SU-DHL-6 (cell line): Measurements from ENCODE around the gene RSL1D1.

ENCODE experiments used
- H2AFZ ChIP-seq: fragments of 200-600 bp; sonication (generic); 2 replicates; pipeline ENCODE4 v1.6.1; 2014; ENCODE audit warnings: low read depth, mild to moderate bottlenecking, moderate library complexity, mixed read lengths, antibody characterized with exemption, low read length; ENCODE audit not compliant: severe bottlenecking
- H3F3A ChIP-seq: fragments of 200-600 bp; shearing (Covaris generic); 2 replicates; pipeline ENCODE4 v1.6.0; 2016; ENCODE audit warnings: antibody characterized with exemption, mild to moderate bottlenecking; ENCODE audit not compliant: insufficient read depth
- H3K27ac ChIP-seq: fragments of 200-600 bp; sonication (generic); 2 replicates; pipeline ENCODE4 v1.5.1; 2016; ENCODE audit warnings: low read depth, mild to moderate bottlenecking, low read length, moderate library complexity, mixed read lengths
- H3K27me3 ChIP-seq: fragments of 200-600 bp; sonication (generic), shearing (Covaris generic); 2 replicates; pipeline ENCODE4 v1.6.0; 2014; ENCODE audit warnings: mild to moderate bottlenecking, low read length
- H3K36me3 ChIP-seq: fragments of 200-600 bp; sonication (generic); 2 replicates; pipeline ENCODE4 v1.6.1; 2014; ENCODE audit warnings: mild to moderate bottlenecking, low read length, mixed read lengths
- H3K4me2 ChIP-seq: fragments of 300-600, 200-600 bp; shearing (Covaris generic), sonication (generic); 2 replicates; pipeline ENCODE4 v1.6.0; 2014; ENCODE audit warnings: low read length, low read depth, mild to moderate bottlenecking; ENCODE audit not compliant: poor library complexity, severe bottlenecking
- H3K4me3 ChIP-seq: fragments of 200-600 bp; sonication (generic); 2 replicates; pipeline ENCODE4 v1.5.1; 2014; ENCODE audit warnings: antibody characterized with exemption, low read length, mild to moderate bottlenecking, mixed read lengths; ENCODE audit not compliant: insufficient read depth, poor library complexity, severe bottlenecking
- H3K79me2 ChIP-seq: fragments of 200-600 bp; sonication (generic); 2 replicates; pipeline ENCODE4 v1.6.1; 2014; ENCODE audit warnings: mild to moderate bottlenecking, low read length, moderate library complexity; ENCODE audit not compliant: insufficient read depth
- H3K9ac ChIP-seq: fragments of 200-600 bp; sonication (generic); 2 replicates; pipeline ENCODE4 v1.7.0; 2014; ENCODE audit warnings: mild to moderate bottlenecking, low read length
- H3K9me2 ChIP-seq: fragments of 200-600 bp; sonication (generic); replicated peaks from 2 replicates; pipeline ENCODE4 v1.6.1; 2014; ENCODE audit warnings: low read length; ENCODE audit not compliant: insufficient read depth
- H3K9me3 ChIP-seq: fragments of 200-600 bp; sonication (generic); 2 replicates; pipeline ENCODE4 v1.6.1; 2014; ENCODE audit warnings: low read length, mixed read lengths; ENCODE audit not compliant: insufficient read depth
- H4K20me1 ChIP-seq: fragments of 200-600 bp; sonication (generic); 2 replicates; pipeline ENCODE4 v1.6.1; 2014; ENCODE audit warnings: low read depth, mild to moderate bottlenecking, antibody characterized with exemption, low read length, moderate library complexity, mixed read lengths
- EZH2phosphoT487 ChIP-seq: fragments of 200-600 bp; sonication (generic), shearing (Covaris generic); conservative IDR thresholded peaks from 2 replicates; pipeline ENCODE4 v1.6.1; 2018; ENCODE audit warnings: mild to moderate bottlenecking, antibody characterized with exemption, low read length, moderate library complexity, mixed read lengths
- TF ChIP-seq, protein P1 (sequence below): fragments of 200-600 bp; sonication (generic); IDR thresholded peaks from one replicate; pipeline ENCODE4 v1.5.1; 2017; ENCODE audit warnings: antibody characterized with exemption, mild to moderate bottlenecking, low read length, moderate library complexity; ENCODE audit not compliant: insufficient read depth, poor library complexity, severe bottlenecking

The RSL1D1 gene

DNA sequence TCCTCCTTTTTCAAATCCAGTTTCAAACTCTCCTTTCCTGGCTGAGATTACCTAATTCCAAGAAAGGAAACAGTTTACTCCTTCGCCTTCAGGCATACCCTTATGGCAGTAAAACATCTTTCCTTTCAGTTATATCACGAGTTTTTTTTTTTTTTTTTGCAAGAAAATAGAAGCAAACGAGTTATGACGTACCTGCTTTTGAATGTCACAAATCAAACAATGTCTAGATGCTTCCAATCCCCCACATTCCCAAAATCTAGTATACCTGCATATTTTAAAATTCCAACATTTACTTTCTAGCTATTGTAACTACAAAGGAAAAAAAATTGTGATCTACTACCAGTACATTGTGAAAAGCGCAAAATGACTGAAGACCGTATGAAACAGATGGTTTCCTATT is 35.5 kb upstream of the RSL1D1 start:
- 0 out of 2 replicates have a peak, but pooled peaks cover 8% of the 10 kb centered on the region for H4K20me1 ChIP-seq
- no peak overlapping the region for H3K27ac ChIP-seq
- TF ChIP-seq, protein P1, sequence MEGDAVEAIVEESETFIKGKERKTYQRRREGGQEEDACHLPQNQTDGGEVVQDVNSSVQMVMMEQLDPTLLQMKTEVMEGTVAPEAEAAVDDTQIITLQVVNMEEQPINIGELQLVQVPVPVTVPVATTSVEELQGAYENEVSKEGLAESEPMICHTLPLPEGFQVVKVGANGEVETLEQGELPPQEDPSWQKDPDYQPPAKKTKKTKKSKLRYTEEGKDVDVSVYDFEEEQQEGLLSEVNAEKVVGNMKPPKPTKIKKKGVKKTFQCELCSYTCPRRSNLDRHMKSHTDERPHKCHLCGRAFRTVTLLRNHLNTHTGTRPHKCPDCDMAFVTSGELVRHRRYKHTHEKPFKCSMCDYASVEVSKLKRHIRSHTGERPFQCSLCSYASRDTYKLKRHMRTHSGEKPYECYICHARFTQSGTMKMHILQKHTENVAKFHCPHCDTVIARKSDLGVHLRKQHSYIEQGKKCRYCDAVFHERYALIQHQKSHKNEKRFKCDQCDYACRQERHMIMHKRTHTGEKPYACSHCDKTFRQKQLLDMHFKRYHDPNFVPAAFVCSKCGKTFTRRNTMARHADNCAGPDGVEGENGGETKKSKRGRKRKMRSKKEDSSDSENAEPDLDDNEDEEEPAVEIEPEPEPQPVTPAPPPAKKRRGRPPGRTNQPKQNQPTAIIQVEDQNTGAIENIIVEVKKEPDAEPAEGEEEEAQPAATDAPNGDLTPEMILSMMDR: no peak
- no peak for TF ChIP-seq EZH2phosphoT487
- no peaks in the 10 kb centered on the region for H3K27me3 ChIP-seq
- H3K4me3 ChIP-seq: no peak overlapping the region
- H2AFZ ChIP-seq: no peak overlapping the region
- no peaks in the 10 kb centered on the region for H3K9me3 ChIP-seq
- H3K9ac ChIP-seq: no peak overlapping the region
- no peak overlapping the region for H3K4me2 ChIP-seq
- no peaks in the 10 kb centered on the region for H3K79me2 ChIP-seq
- H3F3A ChIP-seq: peaks cover 21% of the 10 kb centered on the region
- H3K9me2 ChIP-seq: no peaks in the 10 kb centered on the region
- peaks cover 46% of the 10 kb centered on the region for H3K36me3 ChIP-seq

DNA sequence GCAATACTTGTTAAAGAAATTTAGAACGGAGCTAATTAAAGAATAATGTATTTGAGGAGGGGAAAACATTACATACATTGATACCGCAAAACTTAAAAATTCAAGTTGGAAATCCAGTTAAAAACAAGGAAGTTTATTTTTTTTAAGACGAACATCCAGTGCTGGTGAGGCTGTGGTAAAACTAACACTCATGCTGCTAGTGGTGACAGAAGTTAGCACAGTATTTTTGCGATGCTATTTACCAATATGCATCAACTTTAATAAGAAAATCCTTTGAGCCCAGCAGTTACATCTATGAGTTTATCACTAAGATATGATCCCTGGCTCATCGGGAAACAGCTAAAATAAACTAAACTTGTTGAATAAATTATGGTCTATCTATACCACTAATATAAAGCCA is 32.7 kb upstream of the RSL1D1 start:
- Histone ChIP-seq H3K9me2 (no peaks in the 10 kb centered on the region), H3K36me3 (peaks cover 45% of the 10 kb centered on the region), H3K4me2 (no peak overlapping the region), H3K9ac (no peak overlapping the region), H3K4me3 (no peak overlapping the region), H3K27me3 (no peaks in the 10 kb centered on the region), H3K27ac (no peak overlapping the region), H4K20me1 (no peaks in the 10 kb centered on the region), H3K79me2 (0 out of 2 replicates have a peak, but pooled peaks cover 6% of the 10 kb centered on the region), H3K9me3 (no peaks in the 10 kb centered on the region), H3F3A (peaks cover 16% of the 10 kb centered on the region), H2AFZ (no peak overlapping the region)
- TF ChIP-seq EZH2phosphoT487: no peak
- TF ChIP-seq, protein P1: no peak

DNA sequence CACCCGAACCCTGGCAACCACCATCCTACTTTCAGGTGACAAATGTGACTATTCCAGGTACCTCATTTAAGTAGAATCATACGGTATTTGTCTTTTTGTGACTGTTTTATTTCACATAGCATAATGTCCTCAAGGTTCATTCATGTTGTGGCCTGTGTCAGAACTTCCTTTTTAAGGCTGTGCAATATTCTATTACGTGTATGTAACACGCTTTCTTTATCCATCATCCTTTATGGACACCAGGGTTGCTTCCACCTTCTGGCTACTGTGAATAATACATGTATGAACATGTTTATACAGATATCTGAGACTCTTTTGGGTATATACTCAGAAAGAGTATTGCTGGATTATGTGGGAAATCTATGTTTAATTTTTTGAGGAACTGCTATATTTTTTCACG is 28.7 kb upstream of the RSL1D1 start:
- peaks cover 37% of the 10 kb centered on the region for H3K36me3 ChIP-seq
- no peak overlapping the region for H3K4me2 ChIP-seq
- no peaks in the 10 kb centered on the region for H3K9me2 ChIP-seq
- no peaks in the 10 kb centered on the region for H3K27me3 ChIP-seq
- H3K27ac ChIP-seq: no peak overlapping the region
- no peak overlapping the region for H2AFZ ChIP-seq
- 0 out of 2 replicates have a peak, but pooled peaks cover 6% of the 10 kb centered on the region for H3K79me2 ChIP-seq
- H3K9ac ChIP-seq: no peak overlapping the region
- no peaks in the 10 kb centered on the region for H3K9me3 ChIP-seq
- no peaks in the 10 kb centered on the region for H4K20me1 ChIP-seq
- H3F3A ChIP-seq: peaks cover 8% of the 10 kb centered on the region; the same call in 1 of the 2 replicates
- H3K4me3 ChIP-seq: no peak overlapping the region
- TF ChIP-seq, protein P1: no peak
- no peak for TF ChIP-seq EZH2phosphoT487
